Mononuclear cell (primary cell): ENCODE measurements around the gene SLC25A27. TPM values are rescaled to one million over a fixed set of nuclear protein-coding genes. Genes with fewer than 3 reads are reported as not detected.

Experiments used
- H3K27me3 ChIP-seq: 2 replicates; pipeline ENCODE4 v1.6.0; 2011; ENCODE audit warnings: low read length, control low read depth; ENCODE audit not compliant: insufficient read depth
- H3K4me1 ChIP-seq: 2 replicates; pipeline ENCODE4 v1.5.1; 2011; ENCODE audit warnings: mild to moderate bottlenecking, low read length, control low read depth; ENCODE audit not compliant: insufficient read depth
- H3K4me3 ChIP-seq: 2 replicates; pipeline ENCODE4 v1.5.1; 2011; ENCODE audit warnings: mild to moderate bottlenecking, low read length, moderate library complexity
- H3K9me3 ChIP-seq: 2 replicates; pipeline ENCODE4 v1.5.1; 2011; ENCODE audit warnings: low read depth, mild to moderate bottlenecking, control low read depth, low read length
- total RNA-seq: library from RNA; depleted of rRNA; stranded (reverse); fragments of >200 nt; gene quantifications from one replicate; pipeline ENCODE4 v1.2.3, GENCODE V29; 2012

The SLC25A27 gene
- total RNA-seq, 1 donor = 0.10 TPM

GRCh38 chr6:46677314-46677654 lies 24.5 kb downstream of the SLC25A27 start:
- Histone ChIP-seq H3K4me3 (no peak overlapping the region), H3K9me3 (no peaks in the 10 kb centered on the region), H3K27me3 (peaks cover 3% of the 10 kb centered on the region), H3K4me1 (no peaks in the 10 kb centered on the region)

- H3K9me3 ChIP-seq = no peaks in the 10 kb centered on the region
- H3K27me3 ChIP-seq = peaks cover 3% of the 10 kb centered on the region
- no peaks in the 10 kb centered on the region for H3K4me1 ChIP-seq
- H3K4me3 ChIP-seq = no peak overlapping the region
Observed at GRCh38 chr6:46684771-46685170, 32.0 kb downstream of the SLC25A27 start.

GRCh38 chr6:46687619-46688097 lies 34.9 kb downstream of the SLC25A27 start, which contains the start of gene TDRD6:
TDRD6 (plus strand) TSS chr6:46687885; CDS start chr6:46688129, 244 bp downstream.
- Histone ChIP-seq H3K4me1 (no peaks in the 10 kb centered on the region), H3K4me3 (no peak within 1 kb of the TSS), H3K27me3 (no peaks in the 10 kb centered on the region), H3K9me3 (no peaks in the 10 kb centered on the region)

- Histone ChIP-seq H3K9me3 (no peaks in the 10 kb centered on the region), H3K4me3 (no peak overlapping the region), H3K27me3 (no peaks in the 10 kb centered on the region), H3K4me1 (no peaks in the 10 kb centered on the region)
Observed at GRCh38 chr6:46688117-46688965, 35.6 kb downstream of the SLC25A27 start.

DNA sequence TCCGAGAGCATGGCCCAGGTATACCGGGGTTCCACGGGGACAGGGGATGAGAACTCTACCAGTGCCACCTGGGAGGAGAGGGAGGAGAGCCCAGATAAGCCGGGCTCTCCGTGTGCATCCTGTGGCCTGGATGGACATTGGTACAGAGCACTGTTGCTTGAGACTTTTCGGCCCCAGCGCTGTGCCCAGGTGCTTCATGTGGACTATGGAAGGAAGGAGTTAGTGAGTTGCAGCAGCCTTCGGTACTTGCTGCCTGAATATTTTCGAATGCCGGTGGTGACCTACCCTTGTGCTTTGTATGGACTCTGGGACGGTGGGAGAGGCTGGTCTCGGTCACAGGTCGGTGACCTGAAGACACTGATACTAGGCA lies 36.2 kb downstream of the SLC25A27 start:
- no peak overlapping the region for H3K4me3 ChIP-seq
- no peaks in the 10 kb centered on the region for H3K4me1 ChIP-seq
- H3K27me3 ChIP-seq = no peaks in the 10 kb centered on the region
- no peaks in the 10 kb centered on the region for H3K9me3 ChIP-seq

DNA sequence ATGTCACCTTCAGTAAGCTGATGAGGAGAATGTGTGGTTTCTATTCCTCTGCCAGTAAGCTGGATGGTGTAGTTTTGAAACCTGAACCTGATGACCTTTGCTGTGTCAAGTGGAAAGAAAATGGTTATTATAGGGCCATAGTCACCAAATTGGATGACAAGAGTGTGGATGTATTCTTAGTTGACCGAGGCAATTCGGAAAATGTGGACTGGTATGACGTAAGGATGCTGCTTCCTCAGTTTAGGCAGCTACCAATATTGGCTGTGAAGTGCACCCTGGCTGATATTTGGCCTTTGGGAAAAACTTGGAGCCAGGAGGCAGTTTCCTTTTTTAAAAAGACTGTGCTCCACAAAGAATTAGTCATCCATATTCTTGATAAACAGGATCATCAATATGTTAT lies 36.9 kb downstream of the SLC25A27 start:
- H3K4me1 ChIP-seq = no peaks in the 10 kb centered on the region
- H3K9me3 ChIP-seq = no peaks in the 10 kb centered on the region
- H3K4me3 ChIP-seq = no peak overlapping the region
- no peaks in the 10 kb centered on the region for H3K27me3 ChIP-seq

DNA sequence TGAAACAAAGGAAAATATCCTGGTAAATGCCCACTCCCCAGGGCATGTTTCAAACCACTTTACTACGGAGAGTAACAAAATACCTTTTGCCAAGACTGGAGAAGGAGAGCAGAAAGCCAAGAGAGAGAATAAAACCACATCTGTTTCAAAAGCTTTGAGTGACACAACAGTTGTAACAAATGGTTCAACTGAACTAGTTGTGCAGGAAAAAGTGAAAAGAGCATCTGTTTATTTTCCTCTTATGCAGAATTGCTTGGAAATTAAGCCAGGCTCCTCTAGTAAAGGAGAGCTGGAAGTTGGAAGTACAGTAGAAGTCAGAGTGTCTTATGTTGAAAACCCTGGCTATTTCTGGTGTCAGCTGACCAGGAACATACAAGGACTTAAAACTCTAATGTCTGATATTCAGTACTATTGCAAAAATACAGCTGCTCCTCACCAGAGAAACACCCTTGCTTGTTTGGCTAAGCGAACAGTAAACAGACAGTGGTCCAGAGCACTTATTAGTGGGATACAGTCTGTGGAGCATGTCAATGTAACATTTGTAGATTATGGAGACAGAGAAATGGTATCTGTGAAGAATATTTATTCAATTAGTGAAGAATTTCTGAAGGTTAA lies 37.5 kb downstream of the SLC25A27 start:
- Histone ChIP-seq H3K4me1 (no peaks in the 10 kb centered on the region), H3K27me3 (no peaks in the 10 kb centered on the region), H3K9me3 (no peaks in the 10 kb centered on the region), H3K4me3 (no peak overlapping the region)

GRCh38 chr6:46690911-46691451 lies 38.2 kb downstream of the SLC25A27 start:
- H3K4me1 ChIP-seq = no peaks in the 10 kb centered on the region
- no peaks in the 10 kb centered on the region for H3K9me3 ChIP-seq
- H3K4me3 ChIP-seq = no peak overlapping the region
- no peaks in the 10 kb centered on the region for H3K27me3 ChIP-seq

- H3K4me1 ChIP-seq = no peaks in the 10 kb centered on the region
- no peaks in the 10 kb centered on the region for H3K9me3 ChIP-seq
- H3K27me3 ChIP-seq = peaks cover 3% of the 10 kb centered on the region
- H3K4me3 ChIP-seq = no peak overlapping the region
Observed at GRCh38 chr6:46699970-46700369, 47.2 kb downstream of the SLC25A27 start.

- Histone ChIP-seq H3K4me3 (no peak overlapping the region), H3K27me3 (peaks cover 3% of the 10 kb centered on the region), H3K9me3 (no peaks in the 10 kb centered on the region), H3K4me1 (no peaks in the 10 kb centered on the region)
Observed at GRCh38 chr6:46704562-46704961, 51.8 kb downstream of the SLC25A27 start.

DNA sequence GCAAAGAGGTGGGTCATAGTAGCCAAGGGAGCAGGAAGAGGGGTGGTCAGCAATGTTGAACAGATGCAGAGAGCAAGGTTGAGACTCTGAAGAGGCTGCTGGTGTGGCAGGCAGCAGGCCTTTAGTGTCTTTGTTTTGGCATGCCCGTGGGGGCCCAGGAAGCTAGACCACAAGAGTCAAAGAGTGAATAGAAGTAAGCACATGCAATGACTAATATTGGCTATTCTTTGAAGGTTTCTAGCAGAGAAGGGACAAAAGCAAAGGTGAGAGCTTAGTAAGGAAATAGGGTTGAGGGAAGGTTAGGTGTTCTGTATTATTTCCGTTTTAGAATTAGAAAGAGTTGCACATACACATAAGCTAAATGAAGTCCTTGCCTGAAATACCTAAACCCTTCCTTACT lies 53.7 kb downstream of the SLC25A27 start:
- peaks cover 4% of the 10 kb centered on the region for H3K4me1 ChIP-seq
- no peak overlapping the region for H3K4me3 ChIP-seq
- no peaks in the 10 kb centered on the region for H3K9me3 ChIP-seq

DNA sequence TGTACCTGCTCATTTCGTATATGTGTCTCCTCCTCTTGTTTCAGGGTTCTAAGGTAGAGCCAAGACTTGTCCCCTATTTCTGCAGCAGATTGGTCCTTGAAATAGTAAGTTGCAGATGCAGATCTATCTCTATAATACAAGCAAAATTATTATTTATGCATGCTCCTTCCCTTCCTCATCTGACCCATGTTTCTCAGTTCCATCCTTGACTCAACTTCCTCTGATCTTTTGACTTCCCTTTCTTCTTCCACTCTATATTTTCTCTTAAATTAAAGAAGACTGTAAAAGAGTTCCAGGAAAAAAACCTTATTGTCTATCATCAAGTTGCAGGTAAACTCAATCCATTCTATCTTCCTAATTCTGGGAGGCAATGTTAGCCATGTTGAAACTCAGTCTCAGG lies 58.7 kb downstream of the SLC25A27 start:
- Histone ChIP-seq H3K4me3 (no peak overlapping the region), H3K4me1 (peaks cover 31% of the 10 kb centered on the region), H3K9me3 (no peaks in the 10 kb centered on the region), H3K27me3 (no peaks in the 10 kb centered on the region)

More for the DNA sequence above, 53.7 kb downstream of the SLC25A27 start:
- peaks cover 3% of the 10 kb centered on the region for H3K27me3 ChIP-seq

DNA sequence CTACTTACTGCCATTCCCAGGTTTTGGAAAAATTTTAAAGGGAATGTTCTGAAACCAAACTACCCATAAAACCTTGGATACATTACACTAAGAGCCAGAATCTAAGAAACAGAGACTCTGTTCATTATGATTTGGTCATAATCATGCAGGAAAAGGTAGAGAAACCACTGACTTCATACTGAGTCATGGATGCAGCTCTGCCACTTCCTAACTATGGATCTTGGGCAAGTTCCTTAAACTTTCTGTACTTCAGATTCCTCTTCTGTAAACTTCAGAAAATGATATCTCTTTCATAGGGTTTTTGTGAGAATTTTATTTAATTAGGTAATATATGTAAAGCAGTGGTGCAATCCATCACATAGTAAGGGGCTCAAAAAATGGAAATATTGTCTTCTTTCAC lies 62.4 kb downstream of the SLC25A27 start:
- no peaks in the 10 kb centered on the region for H3K9me3 ChIP-seq
- H3K4me1 ChIP-seq = peaks cover 35% of the 10 kb centered on the region
- H3K4me3 ChIP-seq = no peak overlapping the region
- no peaks in the 10 kb centered on the region for H3K27me3 ChIP-seq

GRCh38 chr6:46719099-46719498 lies 66.3 kb downstream of the SLC25A27 start:
- no peaks in the 10 kb centered on the region for H3K9me3 ChIP-seq
- H3K4me3 ChIP-seq = no peak overlapping the region
- H3K27me3 ChIP-seq = peaks cover 3% of the 10 kb centered on the region
- H3K4me1 ChIP-seq = peaks cover 22% of the 10 kb centered on the region

DNA sequence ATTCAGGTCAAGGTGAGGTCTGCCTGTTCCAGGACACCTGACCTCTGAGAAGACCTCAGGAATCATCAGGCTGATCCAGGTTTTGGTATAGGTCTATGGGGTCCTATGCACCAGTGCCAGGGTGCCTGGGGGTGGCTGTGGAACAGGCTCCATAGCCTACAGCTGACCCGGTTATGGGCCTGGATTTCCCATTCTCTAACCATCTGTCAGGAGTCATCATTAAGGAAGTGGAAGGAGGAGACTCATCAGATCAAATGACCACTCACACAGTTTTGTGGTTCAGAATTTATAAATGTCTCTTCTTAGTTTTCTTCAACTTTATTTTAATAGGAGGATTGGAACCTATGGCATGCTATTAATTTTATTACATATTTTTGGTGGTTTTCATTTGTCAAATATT lies 67.6 kb downstream of the SLC25A27 start:
- H3K4me3 ChIP-seq = no peak overlapping the region
- peaks cover 3% of the 10 kb centered on the region for H3K27me3 ChIP-seq
- H3K4me1 ChIP-seq = peaks cover 12% of the 10 kb centered on the region
- H3K9me3 ChIP-seq = no peaks in the 10 kb centered on the region
